IMR-90 (cell line): ENCODE measurements around the gene SLC17A8. TPM values are rescaled to one million over a fixed set of nuclear protein-coding genes. Genes with fewer than 3 reads are reported as not detected.

Source experiments
- ATAC-seq: fragments of 200-7000 bp; cut with Tn5 transposase; 2 replicates; pipeline ENCODE4 v1.9.1; 2020; ENCODE audit warnings: low read depth, mild to moderate bottlenecking, moderate library complexity
- BruUV-seq: library from RNA; stranded (reverse); fragments of 400-500 nt; replicated peaks from 2 replicates; lab custom pipeline; 2021; lab: Mats Ljungman, UMichigan
- CTCF ChIA-PET: fragments of 300-600 bp; formaldehyde crosslinking; extraction: SDS; loops from one replicate; lab custom pipeline; 2021; ENCODE audit warnings: antibody characterized with exemption; lab: Yijun Ruan, JAX
- POLR2A ChIA-PET: fragments of 300-600 bp; sonication (Branson Sonifier 250); formaldehyde crosslinking; loops from one replicate; lab custom pipeline; 2022; ENCODE audit warnings: antibody characterized with exemption; ENCODE audit not compliant: unreplicated experiment; lab: Charles Lee
- DNase-seq: peaks from one replicate; pipeline ENCODE4 v3.0.0; 2013
- H2AFZ ChIP-seq: replicated peaks from 2 replicates; pipeline ENCODE3; 2013; ENCODE audit warnings: low read length, mild to moderate bottlenecking; ENCODE audit not compliant: poor library complexity
- H2AK5ac ChIP-seq: 2 replicates; pipeline ENCODE4 v1.6.1; 2013; ENCODE audit warnings: low read depth, low read length, inconsistent platforms
- H2AK9ac ChIP-seq: replicated peaks from 2 replicates; pipeline ENCODE3; 2013; ENCODE audit warnings: mild to moderate bottlenecking, low read depth, low read length, moderate library complexity; ENCODE audit not compliant: poor library complexity
- H2BK120ac ChIP-seq: 2 replicates; pipeline ENCODE4 v1.6.1; 2013; ENCODE audit warnings: low read depth, low read length, inconsistent platforms
- H2BK15ac ChIP-seq: 3 replicates; pipeline ENCODE4 v1.6.1; 2013; ENCODE audit warnings: low read depth, low read length, inconsistent platforms
- H2BK20ac ChIP-seq: 2 replicates; pipeline ENCODE4 v1.6.1; 2013; ENCODE audit warnings: low read depth, mild to moderate bottlenecking, inconsistent platforms, low read length, moderate library complexity
- H2BK5ac ChIP-seq: 2 replicates; pipeline ENCODE4 v1.6.1; 2013; ENCODE audit warnings: mild to moderate bottlenecking, low read depth, low read length, inconsistent platforms; ENCODE audit not compliant: poor library complexity, severe bottlenecking
- H3K14ac ChIP-seq: replicated peaks from 2 replicates; pipeline ENCODE4 v1.6.1; 2013; ENCODE audit warnings: low read depth, low read length, inconsistent platforms
- H3K18ac ChIP-seq: 2 replicates; pipeline ENCODE4 v1.6.1; 2013; ENCODE audit warnings: low read depth, low read length, control low read depth
- H3K23ac ChIP-seq: 2 replicates; pipeline ENCODE4 v1.6.1; 2013; ENCODE audit warnings: low read depth, low read length, inconsistent platforms
- H3K27ac ChIP-seq: 2 replicates; pipeline ENCODE4 v1.5.1; 2013; ENCODE audit warnings: mild to moderate bottlenecking, control low read depth, low read length; ENCODE audit not compliant: insufficient read depth
- H3K27me3 ChIP-seq: 2 replicates; pipeline ENCODE4 v1.6.1; 2013; ENCODE audit warnings: low read length; ENCODE audit not compliant: control insufficient read depth, insufficient read depth
- H3K36me3 ChIP-seq: 2 replicates; pipeline ENCODE4 v1.6.1; 2013; ENCODE audit warnings: low read length, mixed read lengths; ENCODE audit not compliant: control insufficient read depth, insufficient read depth
- H3K4ac ChIP-seq: 2 replicates; pipeline ENCODE4 v1.6.1; 2013; ENCODE audit warnings: low read depth, low read length, inconsistent platforms
- H3K4me1 ChIP-seq: 2 replicates; pipeline ENCODE4 v1.6.1; 2013; ENCODE audit warnings: low read length, mixed read lengths; ENCODE audit not compliant: control insufficient read depth, insufficient read depth
- H3K4me2 ChIP-seq: 2 replicates; pipeline ENCODE4 v1.6.1; 2013; ENCODE audit warnings: low read depth, mild to moderate bottlenecking, control low read depth, low read length, moderate library complexity
- H3K4me3 ChIP-seq: 2 replicates; pipeline ENCODE4 v1.5.1; 2013; ENCODE audit warnings: low read depth, mild to moderate bottlenecking, control low read depth, low read length, moderate library complexity; ENCODE audit not compliant: insufficient read depth
- H3K56ac ChIP-seq: 2 replicates; pipeline ENCODE4 v1.6.1; 2013; ENCODE audit warnings: low read length, inconsistent platforms; ENCODE audit not compliant: insufficient read depth; ENCODE audit errors: extremely low read depth
- H3K79me1 ChIP-seq, 2 experiments: 2 replicates each; pipeline ENCODE4 v1.6.1; 2013; ENCODE audit warnings: low read length in 2 of 2, inconsistent platforms in 1 of 2, low read depth in 1 of 2
- H3K9ac ChIP-seq: 2 replicates; pipeline ENCODE4 v1.6.1; 2013; ENCODE audit warnings: low read depth, low read length, control low read depth
- H3K9me1 ChIP-seq: 2 replicates; pipeline ENCODE4 v1.6.1; 2013; ENCODE audit warnings: low read length, inconsistent platforms; ENCODE audit not compliant: insufficient read depth
- H3K9me3 ChIP-seq: 2 replicates; pipeline ENCODE4 v1.6.1; 2013; ENCODE audit warnings: low read length; ENCODE audit not compliant: control insufficient read depth, insufficient read depth
- H4K20me1 ChIP-seq: 2 replicates; pipeline ENCODE4 v1.6.1; 2013; ENCODE audit warnings: low read length, inconsistent platforms; ENCODE audit not compliant: insufficient read depth
- H4K5ac ChIP-seq: 2 replicates; pipeline ENCODE4 v1.6.1; 2013; ENCODE audit warnings: mild to moderate bottlenecking, low read depth, low read length, control low read depth
- H4K8ac ChIP-seq, 2 experiments: 2 replicates each; pipeline ENCODE4 v1.6.1; 2013; ENCODE audit warnings: low read depth in 2 of 2, low read length in 2 of 2, control low read depth in 1 of 2, inconsistent platforms in 1 of 2
- H4K91ac ChIP-seq: 2 replicates; pipeline ENCODE4 v1.6.1; 2013; ENCODE audit warnings: low read depth, low read length, inconsistent platforms; ENCODE audit not compliant: insufficient read depth
- BHLHE40 ChIP-seq: fragments of 150-350 bp; IDR thresholded peaks from 2 replicates; pipeline ENCODE4 v1.6.1; 2016; ENCODE audit warnings: mild to moderate bottlenecking, low read depth, low read length
- CEBPB ChIP-seq: IDR thresholded peaks from 2 replicates; pipeline ENCODE4 v1.6.1; 2012; ENCODE audit warnings: low read depth, low read length, improper control_type of control experiment
- CHD1 ChIP-seq: IDR thresholded peaks from 2 replicates; pipeline ENCODE4 v1.6.1; 2012; ENCODE audit warnings: low read depth, low read length, improper control_type of control experiment
- FOS ChIP-seq: fragments of 150-350 bp; IDR thresholded peaks from 2 replicates; pipeline ENCODE4 v1.6.1; 2016; ENCODE audit warnings: low read depth, low read length
- MAFK ChIP-seq: IDR thresholded peaks from 2 replicates; pipeline ENCODE4 v1.6.1; 2012; ENCODE audit warnings: low read depth, low read length, improper control_type of control experiment
- MAZ ChIP-seq: IDR thresholded peaks from 2 replicates; pipeline ENCODE4 v1.6.1; 2012; ENCODE audit warnings: low read depth, mild to moderate bottlenecking, low read length, improper control_type of control experiment, moderate library complexity, borderline replicate concordance
- MXI1 ChIP-seq: IDR thresholded peaks from 2 replicates; pipeline ENCODE4 v1.6.1; 2012; ENCODE audit warnings: low read depth, mild to moderate bottlenecking, low read length, moderate library complexity, borderline replicate concordance
- NFE2L2 ChIP-seq: fragments of 150-350 bp; IDR thresholded peaks from 2 replicates; pipeline ENCODE4 v1.6.1; 2016; ENCODE audit warnings: low read depth, mild to moderate bottlenecking, low read length
- POLR2A ChIP-seq: IDR thresholded peaks from 2 replicates; pipeline ENCODE4 v1.6.1; 2012; ENCODE audit warnings: mild to moderate bottlenecking, low read depth, low read length
- RAD21 ChIP-seq: IDR thresholded peaks from 2 replicates; pipeline ENCODE4 v1.6.1; 2012; ENCODE audit warnings: low read length, improper control_type of control experiment
- RCOR1 ChIP-seq: IDR thresholded peaks from 2 replicates; pipeline ENCODE4 v1.6.1; 2012; ENCODE audit warnings: mild to moderate bottlenecking, low read length, improper control_type of control experiment; ENCODE audit not compliant: insufficient replicate concordance
- RFX5 ChIP-seq: IDR thresholded peaks from 2 replicates; pipeline ENCODE4 v1.8.0; 2012; ENCODE audit warnings: low read depth, mild to moderate bottlenecking, low read length, moderate library complexity
- SMC3 ChIP-seq: fragments of 150-350 bp; IDR thresholded peaks from 2 replicates; pipeline ENCODE4 v1.6.1; 2016; ENCODE audit warnings: low read depth, mild to moderate bottlenecking, antibody characterized with exemption, low read length, moderate library complexity
- dilution Hi-C: fragments of 300-500 bp; cut with HindIII; formaldehyde crosslinking; loops from one replicate; pipeline ENCODE4 v1.14.3; 2018; ENCODE audit warnings: low sequenced_read_pairs; ENCODE audit not compliant: unreplicated experiment
- in situ Hi-C: fragments of 300-500 bp; cut with MboI; formaldehyde crosslinking; loops from 3 replicates; pipeline ENCODE4 v1.14.3; 2019; ENCODE audit warnings: low sequenced_read_pairs, inconsistent platforms, mixed read lengths
- intact Hi-C: fragments of 100-400 bp; cut with micrococcal nuclease; formaldehyde crosslinking; loops from 2 replicates; pipeline ENCODE4 v1.10.0; 2022
- polyA plus RNA-seq, 3 experiments: library from polyadenylated mRNA; depleted of rRNA; stranded (reverse); fragments of >200 nt; gene quantifications; 2 replicates each; pipeline ENCODE4 v1.2.3, GENCODE V29; 2012; ENCODE audit warnings: low replicate concordance in 1 of 3
- total RNA-seq: library from RNA; depleted of rRNA; stranded (reverse); fragments of >200 nt; gene quantifications from 2 replicates; pipeline ENCODE4 v1.2.3, GENCODE V29; 2012
- TF ChIP-seq, protein P1 (sequence below): fragments of 150-350 bp; IDR thresholded peaks from 2 replicates; pipeline ENCODE4 v1.6.1; 2017; ENCODE audit warnings: mild to moderate bottlenecking, antibody characterized with exemption, low read length, low read depth
- TF ChIP-seq, protein P2 (sequence below): fragments of 150-350 bp; IDR thresholded peaks from 2 replicates; pipeline ENCODE4 v1.6.1; 2016; ENCODE audit warnings: low read depth, mild to moderate bottlenecking, low read length, moderate library complexity, borderline replicate concordance
- TF ChIP-seq, protein P3 (sequence below): conservative IDR thresholded peaks from 2 replicates; pipeline ENCODE4 v1.5.1; 2012; ENCODE audit warnings: mild to moderate bottlenecking, low read depth, low read length, improper control_type of control experiment

The SLC17A8 gene
- total and polyA plus RNA-seq, 2 of the 4 experiments (the other 2 are of a cell fraction): not detected

DNA sequence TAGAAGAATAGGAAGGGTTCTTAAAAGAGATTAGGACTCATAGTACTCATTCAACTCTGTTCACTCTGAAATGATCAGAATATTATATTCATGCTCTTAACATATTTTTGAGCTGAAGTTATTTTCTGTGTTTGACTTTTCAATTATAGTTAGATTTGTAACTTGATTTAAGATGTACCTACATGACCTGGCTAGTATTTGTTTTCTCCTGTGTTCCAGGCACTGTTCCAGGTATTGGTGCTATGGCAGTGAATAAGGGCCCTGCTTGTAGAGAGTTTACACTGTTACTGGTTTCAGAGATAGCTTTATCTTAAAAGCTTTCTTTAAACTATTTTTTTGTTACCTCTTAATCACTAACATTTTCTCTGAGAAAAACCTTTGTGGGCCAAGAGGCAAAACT, 19.1 kb upstream of the SLC17A8 start:
- H3K4me3 ChIP-seq: no peak overlapping the region
- H2AK9ac ChIP-seq: no peak overlapping the region
- no peak overlapping the region for H3K56ac ChIP-seq
- no peak overlapping the region for H3K18ac ChIP-seq
- no peak overlapping the region for H3K4ac ChIP-seq
- H3K14ac ChIP-seq: no peak overlapping the region
- H3K36me3 ChIP-seq: peaks cover 16% of the 10 kb centered on the region
- TF ChIP-seq POLR2A (no peak), MAFK (no peak), RAD21 (no peak), CHD1 (no peak), MAZ (no peak), MXI1 (no peak), RCOR1 (no peak), SMC3 (no peak), RFX5 (no peak), NFE2L2 (no peak), BHLHE40 (no peak), CEBPB (no peak), FOS (no peak)
- TF ChIP-seq, protein P1, sequence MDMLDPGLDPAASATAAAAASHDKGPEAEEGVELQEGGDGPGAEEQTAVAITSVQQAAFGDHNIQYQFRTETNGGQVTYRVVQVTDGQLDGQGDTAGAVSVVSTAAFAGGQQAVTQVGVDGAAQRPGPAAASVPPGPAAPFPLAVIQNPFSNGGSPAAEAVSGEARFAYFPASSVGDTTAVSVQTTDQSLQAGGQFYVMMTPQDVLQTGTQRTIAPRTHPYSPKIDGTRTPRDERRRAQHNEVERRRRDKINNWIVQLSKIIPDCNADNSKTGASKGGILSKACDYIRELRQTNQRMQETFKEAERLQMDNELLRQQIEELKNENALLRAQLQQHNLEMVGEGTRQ: no peak
- TF ChIP-seq, protein P2, sequence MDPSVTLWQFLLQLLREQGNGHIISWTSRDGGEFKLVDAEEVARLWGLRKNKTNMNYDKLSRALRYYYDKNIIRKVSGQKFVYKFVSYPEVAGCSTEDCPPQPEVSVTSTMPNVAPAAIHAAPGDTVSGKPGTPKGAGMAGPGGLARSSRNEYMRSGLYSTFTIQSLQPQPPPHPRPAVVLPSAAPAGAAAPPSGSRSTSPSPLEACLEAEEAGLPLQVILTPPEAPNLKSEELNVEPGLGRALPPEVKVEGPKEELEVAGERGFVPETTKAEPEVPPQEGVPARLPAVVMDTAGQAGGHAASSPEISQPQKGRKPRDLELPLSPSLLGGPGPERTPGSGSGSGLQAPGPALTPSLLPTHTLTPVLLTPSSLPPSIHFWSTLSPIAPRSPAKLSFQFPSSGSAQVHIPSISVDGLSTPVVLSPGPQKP: no peak
- TF ChIP-seq, protein P3, sequence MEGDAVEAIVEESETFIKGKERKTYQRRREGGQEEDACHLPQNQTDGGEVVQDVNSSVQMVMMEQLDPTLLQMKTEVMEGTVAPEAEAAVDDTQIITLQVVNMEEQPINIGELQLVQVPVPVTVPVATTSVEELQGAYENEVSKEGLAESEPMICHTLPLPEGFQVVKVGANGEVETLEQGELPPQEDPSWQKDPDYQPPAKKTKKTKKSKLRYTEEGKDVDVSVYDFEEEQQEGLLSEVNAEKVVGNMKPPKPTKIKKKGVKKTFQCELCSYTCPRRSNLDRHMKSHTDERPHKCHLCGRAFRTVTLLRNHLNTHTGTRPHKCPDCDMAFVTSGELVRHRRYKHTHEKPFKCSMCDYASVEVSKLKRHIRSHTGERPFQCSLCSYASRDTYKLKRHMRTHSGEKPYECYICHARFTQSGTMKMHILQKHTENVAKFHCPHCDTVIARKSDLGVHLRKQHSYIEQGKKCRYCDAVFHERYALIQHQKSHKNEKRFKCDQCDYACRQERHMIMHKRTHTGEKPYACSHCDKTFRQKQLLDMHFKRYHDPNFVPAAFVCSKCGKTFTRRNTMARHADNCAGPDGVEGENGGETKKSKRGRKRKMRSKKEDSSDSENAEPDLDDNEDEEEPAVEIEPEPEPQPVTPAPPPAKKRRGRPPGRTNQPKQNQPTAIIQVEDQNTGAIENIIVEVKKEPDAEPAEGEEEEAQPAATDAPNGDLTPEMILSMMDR: no peak
- ChIA-PET POLR2A (no interaction called here), CTCF (interaction anchor here (0.6 kb wide), 2 partner anchors 215 to 821 kb away, joined by 3 to 4 read pairs; no protein-coding TSS in a partner anchor)
- no peak overlapping the region for H4K5ac ChIP-seq
- H3K79me1 ChIP-seq: no peaks in the 10 kb centered on the region; a peak in 1 of 4 replicates
- in situ Hi-C loops (no loop called here), dilution Hi-C loops (no loop called here), intact Hi-C loops (no loop called here)
- no peak overlapping the region for H3K27ac ChIP-seq
- H3K27me3 ChIP-seq: no peaks in the 10 kb centered on the region
- H3K9ac ChIP-seq: no peak overlapping the region
- no peak overlapping the region for H2AK5ac ChIP-seq
- H3K9me1 ChIP-seq: no peaks in the 10 kb centered on the region
- no peak overlapping the region for H2BK120ac ChIP-seq
- H2BK20ac ChIP-seq: no peak overlapping the region
- H3K4me2 ChIP-seq: no peak overlapping the region
- H3K23ac ChIP-seq: no peak overlapping the region
- no peak overlapping the region for H4K8ac ChIP-seq
- no peak for ATAC-seq
- H4K91ac ChIP-seq: no peak overlapping the region
- H3K4me1 ChIP-seq: no peaks in the 10 kb centered on the region
- no peak overlapping the region for H2BK5ac ChIP-seq
- no peaks in the 10 kb centered on the region for H4K20me1 ChIP-seq
- H2AFZ ChIP-seq: no peak overlapping the region
- H2BK15ac ChIP-seq: no peak overlapping the region
- no peak for DNase-seq
- no peaks in the 10 kb centered on the region for H3K9me3 ChIP-seq
- BruUV-seq: no TSS peak
